ENCODE data around the gene TMEM114.

TMEM114 gene

GRCh38 chr16:8537691-8538342 is 52.5 kb downstream of the TMEM114 start:
- Histone ChIP-seq H3K27me3 (ENCODE audit: insufficient read depth, low read length, poor library complexity) (no peaks in the 10 kb centered on the region), H4K5ac (ENCODE audit: low read length) (no peak overlapping the region), H3K4me1 (ENCODE audit: control insufficient read depth, low read depth, low read length) (no peaks in the 10 kb centered on the region), H2BK5ac (ENCODE audit: low read length) (no peak overlapping the region), H3K4me2 (ENCODE audit: low read length) (no peak overlapping the region), H3K56ac (ENCODE audit: low read length) (no peak overlapping the region), H3K79me1 (ENCODE audit: low read length) (no peaks in the 10 kb centered on the region), H2BK15ac (replicated peaks; ENCODE audit: low read depth) (no peak overlapping the region), H3K27ac (ENCODE audit: low read depth, low read length) (no peak overlapping the region), H3K9ac (ENCODE audit: low read length) (no peak overlapping the region), H3K18ac (ENCODE audit: low read length) (no peak overlapping the region), H2AK5ac (ENCODE audit: low read length) (no peak overlapping the region), H3K4ac (ENCODE audit: low read depth, low read length) (no peak overlapping the region), H3K23ac (ENCODE audit: low read length) (no peak overlapping the region), H3K4me3 (ENCODE audit: low read length) (no peak overlapping the region), H4K8ac (ENCODE audit: low read depth, low read length) (no peak overlapping the region), H2BK120ac (ENCODE audit: low read depth, low read length) (no peak overlapping the region), H3K79me2 (ENCODE audit: control insufficient read depth, insufficient read depth, low read length) (no peaks in the 10 kb centered on the region), H3K36me3 (ENCODE audit: control insufficient read depth, insufficient read depth, low read length) (no peaks in the 10 kb centered on the region)
- no peak for DNase-seq
- no CpG with 5 or more reads among the region's 6 CpGs for WGBS (ENCODE audit: extremely low coverage, insufficient coverage, low lambda C conversion rate)

- no peak overlapping the region for H3K4me3 ChIP-seq (ENCODE audit: low read length)
- no peak overlapping the region for H2BK15ac ChIP-seq (replicated peaks; ENCODE audit: low read depth)
- no peak overlapping the region for H3K18ac ChIP-seq (ENCODE audit: low read length)
- no peaks in the 10 kb centered on the region for H3K79me1 ChIP-seq (ENCODE audit: low read length)
- no peak overlapping the region for H3K27ac ChIP-seq (ENCODE audit: low read depth, low read length)
- H3K36me3 ChIP-seq (ENCODE audit: control insufficient read depth, insufficient read depth, low read length) = no peaks in the 10 kb centered on the region
- H3K27me3 ChIP-seq (ENCODE audit: insufficient read depth, low read length, poor library complexity) = no peaks in the 10 kb centered on the region
- H3K56ac ChIP-seq (ENCODE audit: low read length) = no peak overlapping the region
- no peak overlapping the region for H3K4me2 ChIP-seq (ENCODE audit: low read length)
- WGBS (ENCODE audit: extremely low coverage, insufficient coverage, low lambda C conversion rate) = no CpG with 5 or more reads among the region's 2 CpGs
- H4K5ac ChIP-seq (ENCODE audit: low read length) = no peak overlapping the region
- no peak overlapping the region for H3K23ac ChIP-seq (ENCODE audit: low read length)
- H3K4me1 ChIP-seq (ENCODE audit: control insufficient read depth, low read depth, low read length) = no peaks in the 10 kb centered on the region
- no peak overlapping the region for H3K4ac ChIP-seq (ENCODE audit: low read depth, low read length)
- no peak overlapping the region for H4K8ac ChIP-seq (ENCODE audit: low read depth, low read length)
- H3K9ac ChIP-seq (ENCODE audit: low read length) = no peak overlapping the region
- H2BK5ac ChIP-seq (ENCODE audit: low read length) = no peak overlapping the region
- no peaks in the 10 kb centered on the region for H3K79me2 ChIP-seq (ENCODE audit: control insufficient read depth, insufficient read depth, low read length)
- DNase-seq = no peak
- H2BK120ac ChIP-seq (ENCODE audit: low read depth, low read length) = no peak overlapping the region
- no peak overlapping the region for H2AK5ac ChIP-seq (ENCODE audit: low read length)
Observed at GRCh38 chr16:8533509-8533908, 56.8 kb downstream of the TMEM114 start.

- Histone ChIP-seq H3K27me3 (ENCODE audit: insufficient read depth, low read length, poor library complexity) (no peaks in the 10 kb centered on the region), H3K56ac (ENCODE audit: low read length) (no peak overlapping the region), H3K4me2 (ENCODE audit: low read length) (no peak overlapping the region), H3K18ac (ENCODE audit: low read length) (no peak overlapping the region), H2BK120ac (ENCODE audit: low read depth, low read length) (no peak overlapping the region), H3K4me1 (ENCODE audit: control insufficient read depth, low read depth, low read length) (peaks cover 2% of the 10 kb centered on the region), H3K4me3 (ENCODE audit: low read length) (no peak overlapping the region), H3K36me3 (ENCODE audit: control insufficient read depth, insufficient read depth, low read length) (no peaks in the 10 kb centered on the region), H2BK15ac (replicated peaks; ENCODE audit: low read depth) (no peak overlapping the region), H3K4ac (ENCODE audit: low read depth, low read length) (no peak overlapping the region), H3K9ac (ENCODE audit: low read length) (no peak overlapping the region), H3K79me1 (ENCODE audit: low read length) (no peaks in the 10 kb centered on the region), H3K79me2 (ENCODE audit: control insufficient read depth, insufficient read depth, low read length) (no peaks in the 10 kb centered on the region), H3K27ac (ENCODE audit: low read depth, low read length) (no peak overlapping the region), H2BK5ac (ENCODE audit: low read length) (no peak overlapping the region), H2AK5ac (ENCODE audit: low read length) (no peak overlapping the region), H4K8ac (ENCODE audit: low read depth, low read length) (no peak overlapping the region), H4K5ac (ENCODE audit: low read length) (no peak overlapping the region), H3K23ac (ENCODE audit: low read length) (no peak overlapping the region)
- no peak for DNase-seq
- WGBS (ENCODE audit: extremely low coverage, insufficient coverage, low lambda C conversion rate) = no CpG with 5 or more reads among the region's 5 CpGs
Observed at GRCh38 chr16:8530752-8531384, 59.4 kb downstream of the TMEM114 start.

- no peak for DNase-seq
- no CpG with 5 or more reads among the region's 5 CpGs for WGBS (ENCODE audit: extremely low coverage, insufficient coverage, low lambda C conversion rate)
Observed at GRCh38 chr16:8528471-8528870, 61.8 kb downstream of the TMEM114 start.

GRCh38 chr16:8523932-8524331 is 66.4 kb downstream of the TMEM114 start:
- no peak overlapping the region for H3K56ac ChIP-seq (ENCODE audit: low read length)
- no peaks in the 10 kb centered on the region for H3K79me1 ChIP-seq (ENCODE audit: low read length)
- H4K5ac ChIP-seq (ENCODE audit: low read length) = no peak overlapping the region
- no peak overlapping the region for H4K8ac ChIP-seq (ENCODE audit: low read depth, low read length)
- H3K9ac ChIP-seq (ENCODE audit: low read length) = no peak overlapping the region
- H3K23ac ChIP-seq (ENCODE audit: low read length) = no peak overlapping the region
- H3K27ac ChIP-seq (ENCODE audit: low read depth, low read length) = no peak overlapping the region
- no peaks in the 10 kb centered on the region for H3K36me3 ChIP-seq (ENCODE audit: control insufficient read depth, insufficient read depth, low read length)
- no peak overlapping the region for H2BK120ac ChIP-seq (ENCODE audit: low read depth, low read length)
- no peak overlapping the region for H2BK15ac ChIP-seq (replicated peaks; ENCODE audit: low read depth)
- no peak overlapping the region for H2AK5ac ChIP-seq (ENCODE audit: low read length)
- H2BK5ac ChIP-seq (ENCODE audit: low read length) = no peak overlapping the region
- WGBS (ENCODE audit: extremely low coverage, insufficient coverage, low lambda C conversion rate) = no CpG with 5 or more reads among the region's 6 CpGs
- no peak overlapping the region for H3K4me3 ChIP-seq (ENCODE audit: low read length)
- H3K4ac ChIP-seq (ENCODE audit: low read depth, low read length) = no peak overlapping the region
- H3K4me2 ChIP-seq (ENCODE audit: low read length) = no peak overlapping the region
- peaks cover 2% of the 10 kb centered on the region for H3K4me1 ChIP-seq (ENCODE audit: control insufficient read depth, low read depth, low read length)
- no peak overlapping the region for H3K18ac ChIP-seq (ENCODE audit: low read length)
- H3K79me2 ChIP-seq (ENCODE audit: control insufficient read depth, insufficient read depth, low read length) = no peaks in the 10 kb centered on the region
- no peak for DNase-seq
- no peaks in the 10 kb centered on the region for H3K27me3 ChIP-seq (ENCODE audit: insufficient read depth, low read length, poor library complexity)

More at GRCh38 chr16:8528471-8528870, 61.8 kb downstream of the TMEM114 start:
- Histone ChIP-seq H3K23ac (ENCODE audit: low read length) (no peak overlapping the region), H3K27me3 (ENCODE audit: insufficient read depth, low read length, poor library complexity) (no peaks in the 10 kb centered on the region), H3K4me2 (ENCODE audit: low read length) (no peak overlapping the region), H2BK15ac (replicated peaks; ENCODE audit: low read depth) (no peak overlapping the region), H4K8ac (ENCODE audit: low read depth, low read length) (no peak overlapping the region), H3K18ac (ENCODE audit: low read length) (no peak overlapping the region), H2BK5ac (ENCODE audit: low read length) (no peak overlapping the region), H2AK5ac (ENCODE audit: low read length) (no peak overlapping the region), H2BK120ac (ENCODE audit: low read depth, low read length) (no peak overlapping the region), H3K56ac (ENCODE audit: low read length) (no peak overlapping the region), H3K9ac (ENCODE audit: low read length) (no peak overlapping the region), H3K36me3 (ENCODE audit: control insufficient read depth, insufficient read depth, low read length) (no peaks in the 10 kb centered on the region), H3K79me1 (ENCODE audit: low read length) (no peaks in the 10 kb centered on the region), H3K4me3 (ENCODE audit: low read length) (no peak overlapping the region), H3K27ac (ENCODE audit: low read depth, low read length) (no peak overlapping the region), H3K79me2 (ENCODE audit: control insufficient read depth, insufficient read depth, low read length) (no peaks in the 10 kb centered on the region), H4K5ac (ENCODE audit: low read length) (no peak overlapping the region), H3K4ac (ENCODE audit: low read depth, low read length) (no peak overlapping the region), H3K4me1 (ENCODE audit: control insufficient read depth, low read depth, low read length) (peaks cover 2% of the 10 kb centered on the region)

- no CpG with 5 or more reads among the region's 7 CpGs for WGBS (ENCODE audit: extremely low coverage, insufficient coverage, low lambda C conversion rate)
Observed at GRCh38 chr16:8522757-8523156, 67.6 kb downstream of the TMEM114 start.

More at GRCh38 chr16:8522757-8523156, 67.6 kb downstream of the TMEM114 start:
- Histone ChIP-seq H2BK15ac (replicated peaks; ENCODE audit: low read depth) (no peak overlapping the region), H3K36me3 (ENCODE audit: control insufficient read depth, insufficient read depth, low read length) (no peaks in the 10 kb centered on the region), H2AK5ac (ENCODE audit: low read length) (no peak overlapping the region), H3K18ac (ENCODE audit: low read length) (no peak overlapping the region), H3K23ac (ENCODE audit: low read length) (no peak overlapping the region), H2BK120ac (ENCODE audit: low read depth, low read length) (no peak overlapping the region), H3K9ac (ENCODE audit: low read length) (no peak overlapping the region), H4K5ac (ENCODE audit: low read length) (no peak overlapping the region), H3K27me3 (ENCODE audit: insufficient read depth, low read length, poor library complexity) (no peaks in the 10 kb centered on the region), H3K27ac (ENCODE audit: low read depth, low read length) (no peak overlapping the region), H3K4me2 (ENCODE audit: low read length) (no peak overlapping the region), H3K56ac (ENCODE audit: low read length) (no peak overlapping the region), H3K4me1 (ENCODE audit: control insufficient read depth, low read depth, low read length) (no peaks in the 10 kb centered on the region), H3K4me3 (ENCODE audit: low read length) (no peak overlapping the region), H3K79me2 (ENCODE audit: control insufficient read depth, insufficient read depth, low read length) (no peaks in the 10 kb centered on the region), H3K4ac (ENCODE audit: low read depth, low read length) (no peak overlapping the region), H3K79me1 (ENCODE audit: low read length) (no peaks in the 10 kb centered on the region), H2BK5ac (ENCODE audit: low read length) (no peak overlapping the region), H4K8ac (ENCODE audit: low read depth, low read length) (no peak overlapping the region)
- no peak for DNase-seq
